KMS-11 (cell line): Measurements from ENCODE around the gene SNX9.

Source experiments
- H2AFZ ChIP-seq: fragments of 200-600 bp; sonication (generic); 2 replicates; pipeline ENCODE4 v1.6.1; 2016; ENCODE audit warnings: antibody characterized with exemption, mixed run types, low read depth
- H3K27ac ChIP-seq: fragments of 200-600 bp; sonication (generic); 2 replicates; pipeline ENCODE4 v1.6.1; 2016; ENCODE audit warnings: mild to moderate bottlenecking, mixed run types
- H3K27me3 ChIP-seq: fragments of 200-600 bp; sonication (generic); 2 replicates; pipeline ENCODE4 v1.6.1; 2017; ENCODE audit warnings: mild to moderate bottlenecking, low read depth, mixed run types, moderate library complexity; ENCODE audit not compliant: insufficient read depth
- H3K36me3 ChIP-seq: fragments of 200-600 bp; sonication (generic); 2 replicates; pipeline ENCODE4 v1.6.1; 2017; ENCODE audit warnings: mild to moderate bottlenecking, mixed run types; ENCODE audit not compliant: insufficient read depth
- H3K4me1 ChIP-seq: fragments of 200-600 bp; sonication (generic); 2 replicates; pipeline ENCODE4 v1.6.1; 2016; ENCODE audit warnings: mild to moderate bottlenecking, low read depth, mixed run types; ENCODE audit not compliant: poor library complexity, severe bottlenecking
- H3K4me2 ChIP-seq: fragments of 200-600 bp; sonication (generic); 2 replicates; pipeline ENCODE4 v1.7.0; 2016; ENCODE audit warnings: mild to moderate bottlenecking, mixed run types
- H3K4me3 ChIP-seq: fragments of 200-600 bp; sonication (generic); IDR thresholded peaks from 2 replicates; pipeline ENCODE4 v1.6.1; 2017; ENCODE audit warnings: low read depth, low read length, mixed read lengths; ENCODE audit not compliant: insufficient read depth
- H3K79me2 ChIP-seq: fragments of 200-600 bp; sonication (generic); 2 replicates; pipeline ENCODE4 v1.6.1; 2016; ENCODE audit warnings: low read depth, mixed run types; ENCODE audit not compliant: insufficient read depth
- H3K9ac ChIP-seq: fragments of 200-600 bp; sonication (generic); 2 replicates; pipeline ENCODE4 v1.6.1; 2016; ENCODE audit warnings: mild to moderate bottlenecking, mixed run types
- H4K20me1 ChIP-seq: fragments of 200-600 bp; sonication (generic); 2 replicates; pipeline ENCODE4 v1.6.1; 2016; ENCODE audit warnings: mild to moderate bottlenecking, mixed run types; ENCODE audit not compliant: insufficient read depth
- TF ChIP-seq, protein P1 (sequence below): fragments of 200-600 bp; sonication (generic); conservative IDR thresholded peaks from 2 replicates; pipeline ENCODE4 v1.6.1; 2017; ENCODE audit warnings: low read depth, mild to moderate bottlenecking, antibody characterized with exemption, low read length, moderate library complexity, mixed read lengths

Gene SNX9

DNA sequence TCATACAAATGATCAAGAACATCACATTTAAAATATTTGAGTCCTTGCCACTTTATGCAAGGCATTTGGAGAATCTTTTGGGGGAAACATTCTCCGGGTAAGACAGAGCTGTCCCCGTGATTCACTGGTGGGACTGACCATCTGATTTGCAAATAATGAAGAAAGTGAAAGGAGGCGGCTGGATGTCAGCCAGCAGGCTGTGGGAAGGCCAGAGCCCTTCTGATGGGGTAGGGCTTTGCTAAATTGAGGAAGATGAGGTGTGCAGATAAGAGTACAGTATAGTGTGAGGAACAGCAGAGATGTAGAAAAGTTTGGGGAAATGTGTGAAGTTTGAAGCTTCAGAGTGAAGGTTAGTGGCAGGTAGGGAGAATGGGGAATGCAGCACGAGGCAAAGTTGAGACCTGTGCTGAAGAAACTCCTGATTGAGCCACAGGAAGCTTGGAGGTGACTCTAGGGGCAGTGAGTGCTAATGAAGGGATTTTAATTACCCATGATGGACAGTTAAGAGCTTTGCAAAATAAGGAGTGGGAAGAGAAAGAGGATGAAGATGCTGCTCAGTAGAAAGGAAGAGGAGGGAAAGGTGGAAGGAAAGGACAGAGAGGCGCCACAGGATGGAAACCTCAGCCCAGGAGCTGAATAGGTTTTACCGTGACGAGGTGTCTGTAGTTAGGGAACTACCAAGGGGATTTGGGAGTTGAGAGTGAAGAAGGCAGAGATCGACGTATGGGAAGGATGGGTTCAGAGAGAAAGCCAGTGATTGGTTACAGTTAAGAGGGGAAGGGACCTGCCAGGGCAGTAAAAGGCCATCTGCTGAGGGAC lies 68.7 kb downstream of the SNX9 start:
- H3K4me2 ChIP-seq, result no peak overlapping the region
- no peak overlapping the region for H3K4me3 ChIP-seq
- no peak overlapping the region for H3K27ac ChIP-seq
- no peak overlapping the region for H3K9ac ChIP-seq
- H4K20me1 ChIP-seq, result no peaks in the 10 kb centered on the region
- no peaks in the 10 kb centered on the region for H3K79me2 ChIP-seq
- TF ChIP-seq, protein P1, sequence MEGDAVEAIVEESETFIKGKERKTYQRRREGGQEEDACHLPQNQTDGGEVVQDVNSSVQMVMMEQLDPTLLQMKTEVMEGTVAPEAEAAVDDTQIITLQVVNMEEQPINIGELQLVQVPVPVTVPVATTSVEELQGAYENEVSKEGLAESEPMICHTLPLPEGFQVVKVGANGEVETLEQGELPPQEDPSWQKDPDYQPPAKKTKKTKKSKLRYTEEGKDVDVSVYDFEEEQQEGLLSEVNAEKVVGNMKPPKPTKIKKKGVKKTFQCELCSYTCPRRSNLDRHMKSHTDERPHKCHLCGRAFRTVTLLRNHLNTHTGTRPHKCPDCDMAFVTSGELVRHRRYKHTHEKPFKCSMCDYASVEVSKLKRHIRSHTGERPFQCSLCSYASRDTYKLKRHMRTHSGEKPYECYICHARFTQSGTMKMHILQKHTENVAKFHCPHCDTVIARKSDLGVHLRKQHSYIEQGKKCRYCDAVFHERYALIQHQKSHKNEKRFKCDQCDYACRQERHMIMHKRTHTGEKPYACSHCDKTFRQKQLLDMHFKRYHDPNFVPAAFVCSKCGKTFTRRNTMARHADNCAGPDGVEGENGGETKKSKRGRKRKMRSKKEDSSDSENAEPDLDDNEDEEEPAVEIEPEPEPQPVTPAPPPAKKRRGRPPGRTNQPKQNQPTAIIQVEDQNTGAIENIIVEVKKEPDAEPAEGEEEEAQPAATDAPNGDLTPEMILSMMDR, result no peak
- no peak overlapping the region for H2AFZ ChIP-seq
- H3K27me3 ChIP-seq, result no peaks in the 10 kb centered on the region
- H3K36me3 ChIP-seq, result no peaks in the 10 kb centered on the region
- peaks cover 26% of the 10 kb centered on the region for H3K4me1 ChIP-seq

GRCh38 chr6:157892363-157892877 lies 69.4 kb downstream of the SNX9 start:
- Histone ChIP-seq H3K4me3 (no peak overlapping the region), H3K79me2 (no peaks in the 10 kb centered on the region), H3K36me3 (no peaks in the 10 kb centered on the region), H3K4me2 (no peak overlapping the region), H3K27me3 (no peaks in the 10 kb centered on the region), H4K20me1 (no peaks in the 10 kb centered on the region), H3K9ac (no peak overlapping the region), H3K27ac (no peak overlapping the region), H3K4me1 (peaks cover 26% of the 10 kb centered on the region), H2AFZ (no peak overlapping the region)
- TF ChIP-seq, protein P1, result no peak

DNA sequence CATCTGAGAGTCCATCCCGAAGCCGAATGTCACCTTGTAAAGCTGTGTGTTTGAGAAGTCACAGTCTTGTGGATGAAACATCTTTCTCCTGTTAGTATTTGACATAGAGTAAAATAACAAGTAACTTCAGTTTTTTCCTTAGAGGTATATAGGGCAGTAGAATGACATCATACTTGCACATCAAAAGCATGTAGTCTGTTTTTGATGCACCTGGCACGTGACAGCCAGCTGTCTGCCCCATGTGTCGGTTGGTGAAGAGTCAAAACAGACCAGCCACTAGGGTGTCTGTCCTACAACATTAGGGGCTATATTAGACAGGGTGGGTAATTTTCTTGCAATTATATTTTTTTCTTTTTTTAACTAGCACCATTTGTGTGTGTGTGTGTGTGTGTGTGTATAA lies 70.2 kb downstream of the SNX9 start:
- Histone ChIP-seq H3K36me3 (no peaks in the 10 kb centered on the region), H3K4me1 (peaks cover 17% of the 10 kb centered on the region), H3K27me3 (no peaks in the 10 kb centered on the region), H2AFZ (no peak overlapping the region), H3K79me2 (no peaks in the 10 kb centered on the region), H3K27ac (no peak overlapping the region), H3K4me3 (no peak overlapping the region), H3K9ac (no peak overlapping the region), H3K4me2 (no peak overlapping the region), H4K20me1 (no peaks in the 10 kb centered on the region)
- TF ChIP-seq, protein P1, result no peak

DNA sequence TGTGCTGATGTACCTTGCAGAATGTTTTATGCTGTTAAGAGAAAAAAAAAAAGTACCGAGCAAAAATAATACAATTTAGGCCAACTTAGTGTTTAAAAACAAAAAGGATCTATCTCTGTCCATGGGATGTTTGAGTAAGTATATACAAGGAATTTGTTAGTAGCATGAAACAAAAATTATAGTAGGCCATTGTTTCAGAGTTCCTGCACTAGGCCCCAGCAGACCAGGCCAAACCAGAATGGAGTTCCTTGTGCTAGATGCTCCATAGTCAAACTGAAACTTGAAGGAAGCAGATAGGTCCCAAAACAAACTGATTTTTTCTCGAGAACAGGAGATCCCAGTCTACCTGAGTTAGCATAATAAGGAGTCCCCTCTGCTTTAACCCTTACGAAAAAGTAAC lies 72.5 kb downstream of the SNX9 start:
- H3K9ac ChIP-seq, result no peak overlapping the region
- no peak overlapping the region for H2AFZ ChIP-seq
- no peaks in the 10 kb centered on the region for H4K20me1 ChIP-seq
- H3K36me3 ChIP-seq, result no peaks in the 10 kb centered on the region
- TF ChIP-seq, protein P1, result no peak
- H3K79me2 ChIP-seq, result no peaks in the 10 kb centered on the region
- H3K4me1 ChIP-seq, result peaks cover 14% of the 10 kb centered on the region
- H3K27ac ChIP-seq, result no peak overlapping the region
- H3K4me2 ChIP-seq, result no peak overlapping the region
- no peak overlapping the region for H3K4me3 ChIP-seq
- no peaks in the 10 kb centered on the region for H3K27me3 ChIP-seq
